ENCODE measurements around the gene RANGRF.

RANGRF gene

DNA sequence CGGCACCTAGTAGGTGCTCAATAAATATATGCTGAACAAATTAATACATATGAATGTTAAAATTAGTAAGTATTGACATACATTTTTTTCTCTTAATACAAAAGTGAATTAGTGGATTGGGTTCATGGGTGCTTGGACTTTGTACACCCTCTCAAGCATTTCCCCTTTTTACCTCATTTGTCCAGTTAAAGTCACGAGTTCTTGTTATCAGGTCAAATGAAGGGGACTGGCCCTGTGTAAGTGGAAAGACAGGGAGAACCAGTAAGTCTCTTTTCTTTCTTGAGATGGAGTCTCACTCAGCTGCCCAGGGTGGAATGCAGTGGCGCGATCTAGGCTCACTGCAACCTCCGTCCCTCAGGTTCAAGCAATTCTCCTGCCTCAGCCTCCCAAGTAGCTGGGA is 13.7 kb upstream of the RANGRF start:
- DNase-seq (ENCODE audit: low spot score), result no peak

DNA sequence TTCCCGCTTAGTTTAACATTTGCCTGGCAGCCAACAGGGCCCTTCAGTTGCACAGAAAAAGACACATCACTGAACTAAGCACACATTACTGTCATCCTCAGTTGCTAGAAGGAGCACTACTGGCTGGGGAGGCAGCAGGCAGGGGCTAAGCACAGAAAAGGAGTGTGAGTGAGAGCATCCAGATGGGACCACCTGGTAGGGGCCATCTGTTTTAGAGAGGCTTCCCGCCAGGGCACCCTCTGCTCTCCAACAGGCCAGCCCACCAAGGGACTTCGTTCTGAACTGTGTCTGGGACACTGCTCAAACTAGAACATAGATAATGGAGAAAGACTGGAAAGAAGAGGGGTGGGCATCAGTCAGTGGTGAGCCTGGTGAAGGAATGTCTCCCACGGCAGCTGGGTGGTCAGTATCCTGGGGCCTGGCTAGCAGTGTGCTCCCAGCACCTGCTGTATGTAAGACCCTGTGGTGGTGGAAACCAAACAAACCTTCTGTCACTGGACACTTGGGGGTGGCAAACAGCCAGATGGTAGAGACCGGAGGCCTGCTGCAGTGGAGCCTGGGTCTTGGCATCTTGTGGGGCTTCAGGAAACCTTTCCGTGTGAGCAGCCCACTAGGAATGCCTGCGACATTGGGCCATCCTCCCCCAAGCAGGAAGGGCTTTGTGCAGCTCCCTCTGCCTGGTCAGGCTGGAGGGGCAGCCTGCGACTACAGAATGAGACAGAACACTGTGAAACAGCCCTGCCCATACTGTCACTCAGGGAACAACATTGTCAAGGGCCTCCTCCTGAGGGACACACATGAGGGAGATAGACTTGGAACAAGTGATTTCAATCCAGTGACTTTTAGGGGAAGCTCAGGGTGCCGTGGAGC is 12.8 kb upstream of the RANGRF start:
- DNase-seq (ENCODE audit: low spot score), result peak; percentile 36

DNA sequence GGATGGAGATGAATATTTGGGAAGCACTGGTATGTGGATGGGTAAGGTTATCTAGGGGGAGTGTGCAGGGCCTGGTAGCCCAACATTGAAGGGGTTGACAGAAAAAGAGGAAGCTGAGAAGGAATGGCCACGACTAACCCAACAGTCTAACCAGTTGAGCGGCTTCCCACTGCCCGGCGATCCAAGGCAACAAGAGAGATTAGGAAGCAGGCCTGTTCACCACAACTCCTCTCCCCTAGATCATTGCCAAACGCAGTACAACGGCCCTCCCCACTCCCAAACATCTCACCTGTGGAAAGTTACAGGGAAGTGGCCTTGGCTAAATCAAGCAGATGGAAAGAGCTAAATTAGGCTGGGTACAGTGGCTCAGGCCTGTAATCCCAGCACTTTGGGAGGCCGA is 11.2 kb upstream of the RANGRF start:
- DNase-seq (ENCODE audit: low spot score), result no peak

DNA sequence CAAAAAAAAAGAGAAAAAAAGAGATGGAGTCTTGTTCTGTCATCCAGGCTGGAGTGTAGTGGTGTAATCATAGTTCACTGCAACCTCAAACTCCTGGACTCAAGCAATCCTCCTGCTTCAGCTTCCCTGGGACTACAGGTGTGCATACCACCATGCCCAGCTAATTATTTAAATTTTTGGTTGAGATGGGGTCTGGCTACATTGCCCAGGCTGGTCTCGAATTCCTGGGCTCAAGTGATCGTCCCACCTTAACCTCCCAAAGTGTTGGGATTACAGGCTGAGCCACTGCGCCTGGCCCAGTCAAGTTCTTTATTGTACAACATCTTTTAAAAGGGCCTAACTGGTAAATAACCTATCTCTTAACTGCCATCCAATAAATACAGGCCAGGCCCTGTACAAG is 6.1 kb upstream of the RANGRF start:
- no peak for DNase-seq (ENCODE audit: low spot score)

DNA sequence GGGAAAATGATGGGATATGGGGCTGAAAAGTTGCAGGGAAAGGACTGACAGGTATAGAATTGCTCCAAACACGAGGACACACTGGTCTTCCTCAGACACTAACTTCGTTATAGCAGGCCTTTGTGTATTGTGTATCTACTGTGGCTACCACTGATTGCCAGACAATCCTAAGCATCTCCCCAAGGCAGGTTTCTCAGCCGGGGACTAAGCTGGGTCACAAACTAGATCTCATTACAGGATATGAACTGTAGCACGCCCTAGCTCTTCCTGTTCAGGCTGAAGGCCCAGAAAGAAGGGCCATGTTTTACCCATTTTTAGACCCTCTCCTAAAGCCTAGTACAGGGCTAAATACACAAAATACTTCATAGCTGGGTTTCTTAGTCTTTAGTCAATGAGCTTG is 5.1 kb upstream of the RANGRF start:
- DNase-seq (ENCODE audit: low spot score), result no peak

DNA sequence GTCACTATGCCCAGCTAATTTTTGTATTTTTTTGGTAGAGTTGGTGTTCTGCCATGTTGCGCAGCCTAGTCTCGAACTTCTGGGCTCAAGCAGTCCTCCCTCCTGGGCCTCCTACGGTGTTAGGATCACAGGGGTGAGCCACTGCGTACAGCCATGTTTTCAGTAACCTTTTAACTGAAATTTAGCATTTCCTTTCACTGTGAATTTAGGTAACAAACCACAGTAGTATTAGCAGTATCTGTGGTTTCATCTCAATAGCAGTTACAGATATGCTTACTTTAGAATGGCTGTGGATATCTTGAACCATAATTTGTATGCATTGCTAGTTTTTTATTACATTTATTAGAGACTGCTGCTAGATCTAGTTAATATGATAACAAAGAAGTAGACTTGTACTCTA is 4.3 kb upstream of the RANGRF start:
- no peak for DNase-seq (ENCODE audit: low spot score)

DNA sequence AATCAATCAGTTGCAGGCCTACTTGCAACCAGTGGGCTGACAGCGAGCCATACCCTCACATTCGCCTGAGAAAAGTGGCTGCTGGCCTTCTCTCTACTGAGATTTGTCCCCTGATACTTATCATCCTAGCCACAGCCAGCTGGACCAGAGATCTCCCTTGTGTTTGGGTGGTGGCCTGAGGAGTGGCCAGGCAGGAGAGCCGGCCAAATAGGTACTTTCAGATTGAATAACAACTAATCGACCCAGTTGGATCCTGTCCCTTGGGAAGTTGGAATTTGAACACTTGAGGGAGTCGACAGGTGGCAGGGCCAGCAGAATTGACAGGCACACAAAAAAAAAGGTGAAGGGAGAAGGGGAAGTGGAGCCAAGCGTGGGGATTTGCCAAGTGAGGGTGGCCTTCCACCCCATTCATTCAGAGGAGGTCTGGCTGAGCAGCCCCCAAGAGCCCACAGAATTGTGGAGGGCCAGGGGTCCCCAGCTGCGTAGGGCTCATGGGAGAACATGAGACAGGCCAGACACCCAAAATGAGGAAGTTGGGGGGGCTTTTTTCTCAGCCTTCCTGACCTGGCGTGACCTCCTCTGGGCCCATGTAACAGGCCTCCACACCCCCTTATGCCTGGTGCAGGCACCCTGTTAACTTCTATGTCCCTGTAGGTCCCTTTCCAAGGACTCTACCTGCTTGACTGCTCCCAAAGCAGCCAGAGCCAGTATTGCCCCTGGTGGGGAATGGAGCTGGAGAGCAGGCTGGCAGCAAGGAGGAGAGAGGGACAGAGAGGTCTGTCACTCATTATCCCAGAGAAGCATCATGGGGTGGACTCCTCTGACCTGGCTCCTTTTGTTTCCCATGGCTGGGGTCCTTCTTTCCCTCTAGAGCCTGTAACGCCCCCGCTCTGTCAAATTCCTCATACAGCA is 2.9 kb upstream of the RANGRF start:
- no peak for DNase-seq (ENCODE audit: low spot score)

DNA sequence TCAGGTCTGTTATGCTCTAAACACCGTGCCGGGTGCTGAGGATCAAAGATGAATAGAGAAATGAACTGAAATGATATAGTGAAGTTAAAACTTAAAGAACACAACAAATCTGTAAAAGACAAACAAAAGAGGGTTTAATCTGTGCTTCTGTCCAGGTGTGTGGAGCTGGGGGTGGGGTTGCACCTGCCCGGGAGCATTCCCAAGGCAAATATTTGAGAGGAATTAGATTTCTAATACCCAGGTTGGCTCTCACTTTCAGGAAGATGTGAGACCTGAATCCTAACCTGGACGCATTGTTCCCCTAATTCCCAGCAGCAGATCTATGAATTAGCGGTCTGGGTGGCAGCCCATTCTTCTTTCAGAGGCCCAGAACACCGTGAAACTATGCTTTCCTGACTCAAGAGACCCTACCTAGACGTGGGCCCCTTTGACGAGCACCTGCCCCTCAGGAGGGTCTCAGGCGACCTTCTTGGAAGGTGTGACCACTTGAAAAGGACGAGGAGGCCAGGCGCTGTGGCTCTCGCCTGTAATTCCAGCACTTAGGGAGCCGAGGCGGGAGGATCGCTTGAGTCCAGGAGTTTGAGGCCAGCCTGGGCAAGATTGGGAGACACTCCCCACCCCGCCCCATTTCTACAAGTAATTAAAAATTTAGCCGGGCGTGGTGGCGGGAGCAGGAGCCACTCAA is 677 bp upstream of the RANGRF start:
- no peak for DNase-seq (ENCODE audit: low spot score)

DNA sequence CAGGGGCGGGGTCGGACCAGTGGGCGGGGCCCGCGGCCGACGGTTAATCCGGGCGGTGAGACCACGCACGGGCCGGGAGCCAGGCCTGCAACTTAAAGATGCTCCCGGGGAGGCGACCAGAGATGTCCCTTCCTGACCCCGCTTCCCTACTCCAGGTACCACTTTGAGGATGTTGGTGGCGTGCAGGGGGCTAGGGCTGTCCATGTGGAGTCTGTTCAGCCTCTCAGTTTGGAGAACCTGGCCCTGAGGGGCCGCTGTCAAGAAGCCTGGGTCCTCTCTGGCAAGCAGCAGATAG is 580 bp downstream of the RANGRF start:
- DNase-seq (ENCODE audit: low spot score), result no peak

DNA sequence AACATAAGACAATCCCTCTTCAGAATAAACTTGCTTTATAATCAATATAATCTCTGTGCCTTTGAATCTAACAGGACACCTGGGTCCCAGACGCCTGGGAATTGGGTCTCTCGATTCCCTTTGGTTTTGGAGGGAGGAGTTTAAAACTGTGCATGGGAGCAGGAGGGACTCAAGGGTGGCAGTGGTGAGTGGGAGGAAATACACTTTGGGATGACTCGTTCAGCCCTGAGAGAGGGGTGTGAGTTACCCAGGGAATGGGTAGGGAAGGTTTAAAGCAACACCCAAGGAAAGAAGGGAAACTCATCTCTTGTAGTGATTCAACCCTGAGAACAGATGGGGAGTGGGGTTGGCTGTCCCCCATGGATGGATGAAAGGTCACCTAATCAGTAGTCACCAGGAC is 1.6 kb downstream of the RANGRF start:
- DNase-seq (ENCODE audit: low spot score), result no peak

DNA sequence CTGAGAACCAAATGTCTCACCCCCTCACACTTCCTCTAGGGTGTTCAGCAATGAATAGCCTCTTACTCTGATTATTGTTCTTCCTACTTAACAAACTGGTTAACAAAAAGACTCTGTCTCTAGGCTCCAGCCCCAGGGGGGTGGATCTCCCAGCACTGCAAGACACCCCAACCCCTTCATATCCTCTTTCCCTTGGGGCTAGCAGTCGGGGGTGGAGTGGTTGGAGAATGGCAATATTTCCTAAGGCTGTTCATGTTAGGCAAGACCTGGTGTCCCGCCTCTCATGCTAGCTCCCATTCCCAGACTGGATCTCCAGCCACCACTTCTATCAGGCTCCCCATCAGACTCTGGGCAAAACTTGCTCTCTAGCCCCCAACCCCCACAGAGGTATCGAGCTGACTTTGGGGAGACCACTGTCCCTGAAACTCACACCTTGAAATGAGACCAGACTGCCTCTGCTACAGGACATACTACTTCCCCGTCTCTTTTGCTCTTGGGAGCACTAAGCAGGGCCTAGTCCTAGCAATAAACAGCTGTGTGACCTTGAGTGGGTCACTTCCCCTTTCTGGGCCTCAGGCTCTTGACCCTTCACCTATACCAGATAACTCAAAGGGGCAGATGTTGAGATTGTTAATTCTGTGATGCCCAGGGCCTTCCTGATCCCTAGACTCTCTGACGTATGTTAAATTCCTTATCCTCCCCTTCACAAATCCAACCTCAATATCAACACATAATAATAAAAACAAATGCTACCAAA is 4.3 kb downstream of the RANGRF start:
- no peak for DNase-seq (ENCODE audit: low spot score)

DNA sequence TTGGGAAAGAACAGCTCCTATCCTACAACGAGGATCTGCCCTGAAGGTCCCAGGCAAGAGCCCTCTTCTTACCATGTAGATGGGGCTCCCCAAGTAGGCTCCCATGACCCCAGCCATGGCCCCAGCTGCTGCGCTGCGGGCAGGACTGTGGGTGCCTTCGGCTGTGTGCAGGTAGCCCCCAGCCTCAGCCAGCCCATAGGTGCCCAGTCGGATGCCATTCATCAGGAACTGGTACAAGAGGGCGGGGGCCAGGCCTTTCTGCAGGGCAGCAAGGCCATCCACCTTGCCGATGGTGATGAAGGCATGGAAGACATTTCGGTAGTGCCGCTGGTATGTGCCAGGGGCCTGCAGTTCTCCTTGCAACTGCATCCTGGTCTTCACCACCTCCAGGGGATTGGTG is 5.9 kb downstream of the RANGRF start:
- DNase-seq (ENCODE audit: low spot score), result no peak

DNA sequence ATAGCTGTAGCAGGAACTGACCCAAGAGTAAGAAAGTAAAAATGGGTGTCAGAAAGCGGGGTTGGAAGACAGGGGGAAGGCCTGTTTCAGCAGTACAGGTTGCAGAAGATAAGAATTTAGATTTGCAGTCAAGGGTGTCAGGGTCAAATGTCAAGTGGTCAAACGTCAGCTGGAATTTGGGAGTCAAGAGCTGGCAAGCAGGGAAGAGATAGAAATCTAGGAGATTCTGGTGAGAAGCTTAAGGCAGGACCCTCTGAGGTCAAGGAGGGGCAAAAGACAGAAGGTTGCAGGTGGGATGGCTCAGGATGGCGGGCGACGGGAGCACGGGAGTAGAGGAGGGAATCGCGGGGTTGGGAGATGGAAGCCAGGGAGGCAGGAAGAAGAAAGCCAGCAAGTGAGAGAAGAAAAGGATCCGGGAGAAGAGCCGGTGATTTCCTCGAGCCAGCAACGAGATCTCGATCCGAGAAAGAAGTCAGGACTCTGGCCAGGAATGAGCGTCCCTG is 6.4 kb downstream of the RANGRF start:
- DNase-seq (ENCODE audit: low spot score), result no peak

DNA sequence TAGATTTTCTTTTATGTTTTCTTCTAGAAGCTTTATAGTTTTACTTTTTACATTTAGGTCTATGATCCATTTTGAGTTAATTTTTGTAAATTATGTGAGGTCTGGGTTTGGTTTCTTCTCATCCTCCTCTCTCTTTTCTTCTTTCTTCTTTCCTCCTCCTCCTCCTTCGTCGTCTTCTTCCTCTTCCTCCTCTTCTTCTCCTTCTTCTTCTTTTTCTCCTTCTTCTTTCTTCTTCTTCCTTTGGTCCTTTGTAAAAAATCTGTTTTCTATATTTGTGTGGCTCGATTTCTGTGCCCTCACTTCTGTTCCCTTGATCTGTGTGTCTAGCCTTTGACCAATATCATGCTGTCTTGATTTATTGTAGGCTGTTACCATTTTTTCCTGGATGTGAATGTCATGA is 11.8 kb downstream of the RANGRF start:
- no peak for DNase-seq (ENCODE audit: low spot score)

DNA sequence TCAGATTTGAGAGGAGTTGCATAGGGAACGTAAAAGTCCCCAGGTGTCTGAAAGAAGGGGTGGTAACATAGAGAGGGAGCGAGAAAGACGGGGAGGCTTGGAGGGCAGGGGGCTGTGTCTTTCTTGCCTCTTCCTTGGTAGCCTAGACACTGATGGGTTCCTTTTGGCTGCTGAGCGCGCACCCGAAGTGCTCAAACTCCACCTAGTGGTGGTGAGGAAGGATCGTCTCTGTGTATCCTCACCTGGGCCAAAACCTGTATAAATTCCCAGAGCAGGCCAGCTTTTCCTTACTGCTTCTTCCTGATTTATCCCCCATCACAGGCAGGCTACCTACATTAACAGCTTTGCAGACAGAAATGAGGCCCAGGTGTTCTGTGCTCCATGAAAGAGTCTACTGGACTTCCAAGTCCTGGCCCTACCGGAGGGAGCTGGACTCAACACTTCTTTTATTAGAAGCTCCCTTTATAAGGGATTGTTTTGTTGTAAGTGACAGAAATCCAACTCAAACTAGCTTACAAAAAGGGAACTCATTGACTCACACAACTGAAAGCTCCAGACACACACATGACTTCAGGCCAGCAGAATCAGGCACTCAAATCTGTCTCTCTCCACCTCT is 12.3 kb downstream of the RANGRF start:
- peak; percentile 90 for DNase-seq (ENCODE audit: low spot score)

DNA sequence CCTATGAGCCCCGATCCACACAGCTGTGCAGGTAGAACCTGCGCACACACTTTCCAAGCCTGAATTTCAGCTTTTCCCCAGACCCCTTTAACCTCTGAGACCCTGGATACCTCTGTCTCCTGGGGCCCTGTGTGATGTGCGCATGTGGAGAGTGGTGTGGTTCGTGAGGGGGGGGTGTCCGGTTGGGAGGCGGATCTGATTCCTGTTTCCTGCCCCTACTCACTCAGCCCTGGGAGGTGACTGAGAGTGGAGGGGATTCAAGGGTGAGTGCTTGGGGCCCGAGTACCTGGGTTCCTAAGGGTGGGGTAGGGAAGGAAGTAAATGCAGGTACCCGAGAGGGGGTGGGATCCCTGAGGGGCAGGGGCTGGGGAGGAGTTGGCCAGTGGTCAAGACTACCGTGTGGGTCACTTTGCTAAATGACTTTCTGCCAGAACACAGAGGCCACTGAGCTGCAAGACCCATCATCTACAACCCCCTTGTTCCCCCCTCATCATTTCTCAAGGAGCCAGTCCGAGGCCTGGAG is 22.2 kb downstream of the RANGRF start:
- DNase-seq (ENCODE audit: low spot score), result no peak

DNA sequence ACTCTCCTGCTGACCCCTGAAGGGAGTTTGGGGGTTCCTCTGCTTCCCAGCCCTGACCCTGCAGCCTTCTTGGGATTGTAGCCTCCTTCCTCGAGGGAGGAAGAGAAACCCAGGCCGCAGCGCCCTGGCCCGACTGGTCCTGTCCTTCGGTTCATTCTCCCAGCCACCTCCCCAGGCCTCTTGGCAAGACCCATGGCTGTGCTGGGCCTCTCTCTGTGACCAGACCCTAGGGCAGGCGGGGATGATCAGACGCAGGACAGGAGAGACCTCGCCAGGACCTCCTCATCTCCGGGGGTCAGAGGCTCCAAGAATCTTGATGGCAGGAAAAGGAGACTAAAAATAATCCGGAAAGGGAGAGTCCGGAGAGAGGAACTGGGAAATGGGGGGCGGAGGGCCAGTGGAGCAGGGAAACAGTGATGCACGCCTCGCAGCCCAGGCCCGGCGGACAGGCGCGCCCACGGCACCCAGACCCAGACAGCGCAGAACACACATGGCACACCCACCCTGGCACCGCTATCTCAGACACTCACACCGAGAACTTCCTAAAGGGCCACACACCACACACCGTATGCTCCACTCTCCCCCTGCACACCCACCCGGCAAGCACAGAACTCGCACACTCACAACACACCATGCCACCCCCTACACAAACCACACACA is 22.8 kb downstream of the RANGRF start:
- no peak for DNase-seq (ENCODE audit: low spot score)

DNA sequence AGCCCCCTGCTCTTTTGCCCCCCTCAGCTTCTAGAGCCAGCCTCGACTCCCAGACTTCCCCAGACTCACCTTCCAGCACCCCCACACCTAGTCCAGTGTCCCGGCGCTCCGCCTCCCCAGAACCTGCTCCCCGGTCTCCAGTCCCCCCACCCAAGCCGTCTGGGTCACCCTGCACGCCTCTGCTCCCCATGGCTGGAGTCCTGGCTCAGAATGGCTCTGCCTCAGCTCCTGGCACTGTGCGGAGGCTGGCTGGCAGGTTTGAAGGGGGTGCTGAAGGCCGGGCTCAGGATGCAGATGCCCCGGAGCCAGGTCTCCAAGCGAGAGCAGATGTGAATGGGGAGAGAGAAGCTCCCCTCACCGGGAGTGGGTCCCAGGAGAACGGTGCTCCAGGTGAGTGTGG is 23.8 kb downstream of the RANGRF start:
- no peak for DNase-seq (ENCODE audit: low spot score)

DNA sequence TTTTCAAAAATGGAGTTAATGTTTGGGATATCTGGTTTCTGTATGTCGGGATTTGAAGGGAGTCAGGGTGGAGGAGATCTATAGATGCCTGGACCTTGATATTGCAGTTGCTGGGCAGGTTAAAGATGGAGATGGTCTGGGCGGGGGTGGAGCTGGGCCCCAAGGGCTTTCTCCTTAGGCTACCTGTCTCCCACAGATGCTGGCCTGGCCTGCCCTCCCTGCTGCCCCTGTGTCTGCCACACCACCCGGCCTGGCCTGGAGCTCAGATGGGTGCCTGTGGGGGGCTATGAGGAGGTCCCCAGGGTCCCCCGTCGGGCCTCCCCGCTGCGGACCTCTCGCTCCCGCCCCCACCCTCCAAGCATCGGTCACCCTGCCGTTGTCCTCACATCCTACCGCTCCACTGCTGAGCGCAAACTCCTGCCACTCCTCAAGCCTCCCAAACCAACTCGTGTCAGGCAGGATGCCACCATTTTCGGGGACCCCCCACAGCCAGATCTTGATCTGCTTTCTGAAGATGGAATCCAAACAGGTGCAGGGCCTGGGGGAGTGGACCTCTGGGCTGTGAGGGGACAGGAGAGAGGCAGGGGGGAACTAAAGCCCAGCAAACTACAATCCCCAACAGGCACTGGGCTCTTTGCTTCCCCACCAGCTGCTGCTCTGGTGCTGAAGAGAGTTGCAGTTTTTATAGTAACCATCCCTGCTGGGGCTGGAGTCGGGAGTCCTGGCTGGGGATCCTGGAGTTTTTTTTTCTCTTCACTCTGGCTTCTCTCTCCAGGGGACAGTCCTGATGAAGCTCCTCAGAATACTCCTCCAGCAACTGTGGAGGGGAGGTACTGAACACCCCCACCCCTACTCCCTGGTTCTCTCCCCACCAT is 24.5 kb downstream of the RANGRF start:
- DNase-seq (ENCODE audit: low spot score), result no peak

Measured in cerebellar cortex (tissue), 1 donor.